PC-3 (cell line): ENCODE data around the gene TPD52L1. TPM values are rescaled to one million over a fixed set of nuclear protein-coding genes. Genes with fewer than 3 reads are reported as not detected.

Experiments
- ATAC-seq: fragments of 200-7000 bp; cut with Tn5 transposase; 2 replicates; pipeline ENCODE4 v1.9.1; 2020; ENCODE audit warnings: mild to moderate bottlenecking, moderate library complexity
- BruUV-seq: library from RNA; stranded (reverse); fragments of 400-500 nt; replicated peaks from 2 replicates; lab custom pipeline; 2021; lab: Mats Ljungman, UMichigan
- CTCF ChIA-PET: fragments of 300-600 bp; sonication (Branson Sonifier 250); formaldehyde crosslinking; loops from one replicate; lab custom pipeline; 2022; ENCODE audit warnings: antibody characterized with exemption; lab: Charles Lee
- POLR2A ChIA-PET: fragments of 300-600 bp; sonication (Branson Sonifier 250); formaldehyde crosslinking; loops from one replicate; lab custom pipeline; 2022; ENCODE audit warnings: antibody characterized with exemption; ENCODE audit not compliant: unreplicated experiment; lab: Charles Lee
- DNase-seq: peaks from one replicate; pipeline ENCODE4 v3.0.0-alpha.2; 2015
- H2AFZ ChIP-seq: fragments of 300-600 bp; sonication (generic); 2 replicates; pipeline ENCODE4 v1.6.0; 2016; ENCODE audit warnings: antibody characterized with exemption, low read length
- H3F3A ChIP-seq: fragments of 300-600 bp; sonication (generic); one replicate; pipeline ENCODE4 v1.6.0; 2017; ENCODE audit warnings: antibody characterized with exemption, low read length, control low read depth, mild to moderate bottlenecking; ENCODE audit not compliant: unreplicated experiment
- H3K27ac ChIP-seq: fragments of 300-600 bp; sonication (generic); 2 replicates; pipeline ENCODE4 v1.5.1; 2016; ENCODE audit warnings: mild to moderate bottlenecking, low read length
- H3K27me3 ChIP-seq: fragments of 300-600 bp; sonication (generic); 2 replicates; pipeline ENCODE4 v1.6.1; 2016; ENCODE audit warnings: low read length, mixed read lengths
- H3K36me3 ChIP-seq: fragments of 300-600 bp; sonication (generic); 2 replicates; pipeline ENCODE4 v1.6.1; 2016; ENCODE audit warnings: low read depth, mixed run types, low read length, mixed read lengths
- H3K4me1 ChIP-seq: fragments of 300-600 bp; sonication (generic); 2 replicates; pipeline ENCODE4 v1.5.1; 2016; ENCODE audit warnings: low read length; ENCODE audit not compliant: insufficient read depth
- H3K4me2 ChIP-seq: fragments of 300-600 bp; sonication (generic); 2 replicates; pipeline ENCODE4 v1.6.0; 2016; ENCODE audit warnings: low read length
- H3K4me3 ChIP-seq: fragments of 300-600 bp; sonication (generic); 2 replicates; pipeline ENCODE4 v1.5.1; 2016; ENCODE audit warnings: mild to moderate bottlenecking, low read length, mixed read lengths
- H3K79me2 ChIP-seq: fragments of 300-600 bp; sonication (generic); 2 replicates; pipeline ENCODE4 v1.6.1; 2017; ENCODE audit warnings: low read length, mixed read lengths
- H3K9ac ChIP-seq: fragments of 300-600 bp; sonication (generic); 2 replicates; pipeline ENCODE4 v1.6.0; 2016; ENCODE audit warnings: mild to moderate bottlenecking, low read length
- H3K9me2 ChIP-seq: fragments of 300-600 bp; sonication (generic); replicated peaks from 2 replicates; pipeline ENCODE4 v1.6.1; 2016; ENCODE audit warnings: mixed run types, low read length, mixed read lengths
- H3K9me3 ChIP-seq: fragments of 300-600 bp; sonication (generic); 2 replicates; pipeline ENCODE4 v1.6.1; 2016; ENCODE audit warnings: low read length, mixed read lengths
- H4K20me1 ChIP-seq: fragments of 300-600 bp; sonication (generic); 2 replicates; pipeline ENCODE4 v1.6.1; 2016; ENCODE audit warnings: low read length, mixed read lengths
- EZH2 ChIP-seq: fragments of 300-600 bp; sonication (generic); IDR thresholded peaks from one replicate; pipeline ENCODE4 v1.6.1; 2017; ENCODE audit warnings: antibody characterized with exemption, mild to moderate bottlenecking, low read length; ENCODE audit not compliant: unreplicated experiment
- EZH2phosphoT487 ChIP-seq: fragments of 300-600 bp; sonication (generic); IDR thresholded peaks from 2 replicates; pipeline ENCODE4 v1.6.1; 2018; ENCODE audit warnings: mild to moderate bottlenecking, antibody characterized with exemption, low read length, borderline replicate concordance
- intact Hi-C: fragments of 100-400 bp; cut with micrococcal nuclease; formaldehyde crosslinking; loops from 2 replicates; pipeline ENCODE4 v1.9.0; 2023
- total RNA-seq: library from RNA; depleted of rRNA; stranded (reverse); fragments of >200 nt; gene quantifications from 2 replicates; pipeline ENCODE4 v1.2.3, GENCODE V29; 2014
- TF ChIP-seq, protein P1 (sequence below): fragments of 300-600 bp; sonication (generic); conservative IDR thresholded peaks from 2 replicates; pipeline ENCODE4 v1.5.1; 2017; ENCODE audit warnings: antibody characterized with exemption, low read depth, mild to moderate bottlenecking, low read length

The TPD52L1 gene
- total RNA-seq, 1 experiment from 2014 or later = 39.4 TPM

DNA sequence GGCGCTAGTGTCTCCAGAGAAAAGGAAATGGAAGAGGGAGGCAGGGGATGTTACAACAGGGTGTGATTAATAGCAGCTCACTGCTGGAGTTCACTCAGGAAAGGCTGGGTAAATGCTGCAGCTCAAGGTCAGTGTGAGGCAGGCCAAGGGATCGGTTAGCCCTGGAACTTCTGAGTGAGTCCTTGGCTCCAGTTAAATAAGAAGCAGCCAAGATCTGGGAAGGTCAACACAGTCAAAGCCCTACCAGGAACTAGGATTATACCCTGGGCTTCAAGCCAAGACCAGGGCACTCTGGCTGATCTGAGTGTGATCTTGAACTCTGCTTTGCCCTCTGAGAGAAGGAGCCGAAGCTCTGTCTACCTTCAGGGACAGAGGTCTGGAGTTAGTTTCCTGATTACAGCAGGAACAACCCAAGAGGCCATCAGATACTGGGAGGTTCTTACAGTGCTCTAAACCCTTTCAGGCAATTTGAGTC is 44.3 kb downstream of the TPD52L1 start:
- Histone ChIP-seq H3K36me3 (no peaks in the 10 kb centered on the region), H3K4me2 (no peak overlapping the region), H2AFZ (no peak overlapping the region), H3K9me2 (no peaks in the 10 kb centered on the region), H3K27me3 (no peaks in the 10 kb centered on the region), H3K4me3 (no peak overlapping the region), H3K27ac (no peak overlapping the region), H3K9me3 (no peaks in the 10 kb centered on the region), H3K4me1 (peaks cover 50% of the 10 kb centered on the region), H3K9ac (no peak overlapping the region), H3K79me2 (no peaks in the 10 kb centered on the region), H4K20me1 (no peaks in the 10 kb centered on the region), H3F3A (no peaks in the 10 kb centered on the region)
- BruUV-seq = no TSS peak
- DNase-seq = peak; percentile 13
- TF ChIP-seq EZH2 (no peak), EZH2phosphoT487 (no peak)
- TF ChIP-seq, protein P1, sequence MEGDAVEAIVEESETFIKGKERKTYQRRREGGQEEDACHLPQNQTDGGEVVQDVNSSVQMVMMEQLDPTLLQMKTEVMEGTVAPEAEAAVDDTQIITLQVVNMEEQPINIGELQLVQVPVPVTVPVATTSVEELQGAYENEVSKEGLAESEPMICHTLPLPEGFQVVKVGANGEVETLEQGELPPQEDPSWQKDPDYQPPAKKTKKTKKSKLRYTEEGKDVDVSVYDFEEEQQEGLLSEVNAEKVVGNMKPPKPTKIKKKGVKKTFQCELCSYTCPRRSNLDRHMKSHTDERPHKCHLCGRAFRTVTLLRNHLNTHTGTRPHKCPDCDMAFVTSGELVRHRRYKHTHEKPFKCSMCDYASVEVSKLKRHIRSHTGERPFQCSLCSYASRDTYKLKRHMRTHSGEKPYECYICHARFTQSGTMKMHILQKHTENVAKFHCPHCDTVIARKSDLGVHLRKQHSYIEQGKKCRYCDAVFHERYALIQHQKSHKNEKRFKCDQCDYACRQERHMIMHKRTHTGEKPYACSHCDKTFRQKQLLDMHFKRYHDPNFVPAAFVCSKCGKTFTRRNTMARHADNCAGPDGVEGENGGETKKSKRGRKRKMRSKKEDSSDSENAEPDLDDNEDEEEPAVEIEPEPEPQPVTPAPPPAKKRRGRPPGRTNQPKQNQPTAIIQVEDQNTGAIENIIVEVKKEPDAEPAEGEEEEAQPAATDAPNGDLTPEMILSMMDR = no peak
- ATAC-seq = peak; percentile 46
- intact Hi-C loops = no loop called here
- CTCF ChIA-PET = no interaction called here
- POLR2A ChIA-PET = no interaction called here

DNA sequence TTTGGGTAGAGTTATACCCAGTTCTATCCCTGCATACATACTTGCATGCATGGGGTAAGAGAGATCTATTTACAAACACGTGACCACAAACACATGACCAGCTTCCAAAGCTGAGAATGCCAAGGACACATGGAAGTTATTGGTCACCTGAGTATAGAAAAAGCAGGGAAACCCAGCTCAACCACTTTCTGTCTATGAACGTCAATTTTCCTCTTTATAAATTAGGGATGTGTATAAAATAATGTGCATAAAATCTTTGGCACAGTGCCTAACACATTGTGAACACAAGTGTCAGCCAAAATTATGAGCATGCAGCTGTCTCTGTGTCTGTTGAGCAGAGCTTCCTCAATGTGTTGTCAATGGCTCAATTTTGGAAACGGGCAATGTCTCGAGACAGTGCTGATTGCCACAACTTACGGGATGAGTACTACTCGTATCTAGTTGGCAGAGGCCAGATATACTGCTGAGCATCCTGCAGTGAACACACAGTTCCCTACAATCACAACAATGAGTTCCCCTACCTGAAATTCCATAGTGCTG is 44.9 kb downstream of the TPD52L1 start:
- Histone ChIP-seq H4K20me1 (no peaks in the 10 kb centered on the region), H3K9me2 (no peaks in the 10 kb centered on the region), H2AFZ (no peak overlapping the region), H3K4me2 (no peak overlapping the region), H3K27me3 (no peaks in the 10 kb centered on the region), H3K36me3 (no peaks in the 10 kb centered on the region), H3F3A (no peaks in the 10 kb centered on the region), H3K9me3 (no peaks in the 10 kb centered on the region), H3K4me3 (no peak overlapping the region), H3K9ac (no peak overlapping the region), H3K79me2 (no peaks in the 10 kb centered on the region), H3K27ac (no peak overlapping the region), H3K4me1 (peaks cover 50% of the 10 kb centered on the region)
- DNase-seq = no peak
- ChIA-PET POLR2A (no interaction called here), CTCF (no interaction called here)
- intact Hi-C loops = no loop called here
- ATAC-seq = no peak
- TF ChIP-seq, protein P1 = no peak
- TF ChIP-seq EZH2 = no peak
- TF ChIP-seq EZH2phosphoT487 = no peak
- no TSS peak for BruUV-seq

DNA sequence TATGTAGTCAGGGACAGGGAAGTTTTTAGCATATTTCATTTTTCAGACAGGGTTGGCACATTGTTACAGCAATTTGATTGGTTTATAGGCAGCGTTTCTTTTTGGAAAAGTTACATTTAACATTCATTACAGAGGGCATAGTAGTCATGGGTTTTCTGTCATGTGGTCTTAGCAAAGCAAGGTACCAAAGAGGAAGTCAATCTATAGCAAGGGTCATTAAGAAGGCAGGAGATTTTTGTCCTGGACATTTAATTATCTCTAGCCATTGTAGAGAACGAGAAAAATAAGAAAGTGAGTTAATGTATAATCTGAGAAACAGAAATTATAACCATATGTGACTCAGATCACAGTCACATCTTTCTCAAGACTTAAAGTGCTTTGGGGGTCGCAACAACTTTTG is 47.4 kb downstream of the TPD52L1 start:
- no peak for ATAC-seq
- Histone ChIP-seq H3K4me1 (peaks cover 48% of the 10 kb centered on the region), H3K9me3 (no peaks in the 10 kb centered on the region), H3K4me3 (peak overlapping the region; percentile 15; the same call in 1 of the 2 replicates), H4K20me1 (no peaks in the 10 kb centered on the region), H3K4me2 (peak overlapping the region; percentile 81), H2AFZ (no peak overlapping the region), H3K27ac (peak overlapping the region; percentile 20; the same call in 1 of the 2 replicates), H3K36me3 (no peaks in the 10 kb centered on the region), H3K79me2 (no peaks in the 10 kb centered on the region), H3K27me3 (no peaks in the 10 kb centered on the region), H3F3A (no peaks in the 10 kb centered on the region), H3K9me2 (no peaks in the 10 kb centered on the region), H3K9ac (no peak overlapping the region)
- TF ChIP-seq EZH2phosphoT487 (no peak), EZH2 (no peak)
- TF ChIP-seq, protein P1 = no peak
- ChIA-PET CTCF (no interaction called here), POLR2A (no interaction called here)
- no TSS peak for BruUV-seq
- no peak for DNase-seq
- intact Hi-C loops = loop anchor here (5.0 kb wide), 2 partner anchors 56 to 101 kb away; partner anchors contain the start of gene HDDC2
